GM12878 (cell line): ENCODE measurements around the gene MLXIPL. TPM values are rescaled to one million over a fixed set of nuclear protein-coding genes. Genes with fewer than 3 reads are reported as not detected.

Experiments
- ATAC-seq: fragments of 200-7000 bp; cut with Tn5 transposase; 3 replicates; pipeline ENCODE4 v1.9.1; 2020; ENCODE audit warnings: mild to moderate bottlenecking, moderate library complexity
- BruUV-seq: library from RNA; stranded (reverse); fragments of 400-500 nt; replicated peaks from 2 replicates; lab custom pipeline; 2021; lab: Mats Ljungman, UMichigan
- CTCF ChIA-PET: fragments of 300-600 bp; sonication (Branson Sonifier 250); formaldehyde crosslinking; extraction: SDS; loops from one replicate; lab custom pipeline; 2021; ENCODE audit warnings: inconsistent platforms; lab: Yijun Ruan, JAX
- POLR2A ChIA-PET: fragments of 350-600 bp; formaldehyde crosslinking; extraction: SDS; loops from one replicate; lab custom pipeline; 2021; ENCODE audit warnings: inconsistent platforms; lab: Charles Lee
- RAD21 ChIA-PET: fragments of 300-600 bp; sonication (Branson Sonifier 250); formaldehyde crosslinking; loops from one replicate; lab custom pipeline; 2023; ENCODE audit warnings: antibody characterized with exemption; ENCODE audit not compliant: unreplicated experiment; lab: Charles Lee
- SMC1A ChIA-PET: fragments of 300-600 bp; sonication (Branson Sonifier 250); formaldehyde crosslinking; loops from one replicate; lab custom pipeline; 2023; ENCODE audit not compliant: unreplicated experiment, uncharacterized antibody; lab: Charles Lee
- DNase-seq: peaks from one replicate; pipeline ENCODE4 v3.0.0-alpha.2; 2011; ENCODE audit warnings: low read depth, low spot score
- FAIRE-seq: peaks from 3 replicates; lab custom pipeline; 2011; peaks lifted over from hg19 to GRCh38; lab: Jason Lieb, UNC
- H2AFZ ChIP-seq: 2 replicates; pipeline ENCODE4 v1.6.0; 2011; ENCODE audit warnings: low read depth, low read length, control low read depth; ENCODE audit not compliant: control insufficient read depth
- H3K27ac ChIP-seq: 2 replicates; pipeline ENCODE4 v1.5.1; 2011; ENCODE audit warnings: control low read depth; ENCODE audit not compliant: control insufficient read depth, insufficient read depth
- H3K27me3 ChIP-seq, 2 experiments: replicated peaks in 1 of 2; 2 replicates each; pipeline versions ENCODE4 v1.6.0 to v1.6.1; 2011; ENCODE audit warnings: low read length in 1 of 2; ENCODE audit not compliant: control insufficient read depth in 2 of 2, insufficient read depth in 2 of 2
- H3K36me3 ChIP-seq, 2 experiments: 2 replicates each; pipeline ENCODE4 v1.5.1; 2011; ENCODE audit warnings: low read length in 1 of 2; ENCODE audit not compliant: control insufficient read depth in 2 of 2, insufficient read depth in 2 of 2
- H3K4me1 ChIP-seq: 2 replicates; pipeline ENCODE4 v1.6.1; 2011; ENCODE audit warnings: mild to moderate bottlenecking, low read length, moderate library complexity, mixed read lengths; ENCODE audit not compliant: control insufficient read depth, insufficient read depth
- H3K4me2 ChIP-seq: 2 replicates; pipeline ENCODE4 v1.6.0; 2011; ENCODE audit warnings: control low read depth; ENCODE audit not compliant: control insufficient read depth, insufficient read depth
- H3K4me3 ChIP-seq: fragments of 200-600 bp; sonication (generic); 2 replicates; pipeline ENCODE4 v1.5.1; 2016
- H3K79me2 ChIP-seq: 2 replicates; pipeline ENCODE4 v1.6.0; 2011; ENCODE audit warnings: low read length; ENCODE audit not compliant: control insufficient read depth, insufficient read depth
- H3K9ac ChIP-seq: 2 replicates; pipeline ENCODE4 v1.8.0; 2011; ENCODE audit warnings: low read length, control low read depth, mixed read lengths; ENCODE audit not compliant: control insufficient read depth, insufficient read depth
- H3K9me3 ChIP-seq: replicated peaks from 3 replicates; pipeline ENCODE4 v1.5.1; 2011; ENCODE audit warnings: mild to moderate bottlenecking, low read length; ENCODE audit not compliant: control insufficient read depth, insufficient read depth
- H4K20me1 ChIP-seq: 2 replicates; pipeline ENCODE4 v1.6.0; 2011; ENCODE audit not compliant: control insufficient read depth, insufficient read depth
- BACH1 ChIP-seq: fragments of 450-650 bp; IDR thresholded peaks from 2 replicates; pipeline ENCODE4 v1.6.1; 2017; ENCODE audit warnings: mild to moderate bottlenecking, borderline replicate concordance
- BCL11A ChIP-seq: IDR thresholded peaks from 2 replicates; pipeline ENCODE4 v1.6.1; 2011; ENCODE audit warnings: low read depth, low read length
- BHLHE40 ChIP-seq, 2 experiments: fragments of 450-650 bp in 1 of 2; IDR thresholded peaks; 2 replicates each; pipeline ENCODE4 v1.6.1; 2011 to 2017; ENCODE audit warnings: low read depth in 2 of 2, borderline replicate concordance in 1 of 2, improper control_type of control experiment in 1 of 2, low read length in 1 of 2, mild to moderate bottlenecking in 1 of 2
- HCFC1 ChIP-seq: fragments of 150-350 bp; IDR thresholded peaks from 2 replicates; pipeline ENCODE4 v1.6.1; 2014; ENCODE audit warnings: low read length
- IKZF2 ChIP-seq, 2 experiments: fragments of 450-650 bp; IDR thresholded peaks; 2 replicates each; pipeline ENCODE4 v1.6.1; 2017; ENCODE audit warnings: mild to moderate bottlenecking in 2 of 2, moderate library complexity in 2 of 2
- MEF2A ChIP-seq: IDR thresholded peaks from 2 replicates; pipeline ENCODE4 v1.6.1; 2011; ENCODE audit warnings: low read depth, mild to moderate bottlenecking, low read length, moderate library complexity; ENCODE audit not compliant: insufficient read depth
- MTA2 ChIP-seq: fragments of 450-650 bp; IDR thresholded peaks from 2 replicates; pipeline ENCODE4 v1.6.1; 2016; ENCODE audit warnings: low read depth, mild to moderate bottlenecking, moderate library complexity
- MXI1 ChIP-seq: fragments of 150-350 bp; IDR thresholded peaks from 2 replicates; pipeline ENCODE4 v1.6.1; 2011; ENCODE audit warnings: low read depth, mild to moderate bottlenecking, inconsistent platforms, low read length, improper control_type of control experiment
- NR2C2 ChIP-seq: IDR thresholded peaks from 2 replicates; pipeline ENCODE4 v1.6.1; 2011; ENCODE audit warnings: borderline replicate concordance, low read depth; ENCODE audit not compliant: control insufficient read depth, insufficient read length
- POU2F2 ChIP-seq: IDR thresholded peaks from 3 replicates; pipeline ENCODE4 v1.6.1; 2011; ENCODE audit warnings: low read depth, mild to moderate bottlenecking, low read length, borderline replicate concordance
- RAD51 ChIP-seq: fragments of 450-650 bp; IDR thresholded peaks from 2 replicates; pipeline ENCODE4 v1.6.1; 2016; ENCODE audit warnings: moderate library complexity, mild to moderate bottlenecking, inconsistent platforms
- SMAD5 ChIP-seq: IDR thresholded peaks from 2 replicates; pipeline ENCODE4 v1.6.1; 2016; ENCODE audit warnings: antibody characterized with exemption, low read depth
- SMC3 ChIP-seq: IDR thresholded peaks from 2 replicates; pipeline ENCODE4 v1.6.1; 2011; ENCODE audit warnings: low read length, improper control_type of control experiment, borderline replicate concordance
- SRF ChIP-seq, 2 experiments: IDR thresholded peaks; 2 replicates each; pipeline ENCODE4 v1.6.1; 2011; ENCODE audit warnings: low read depth in 2 of 2, low read length in 2 of 2, mild to moderate bottlenecking in 1 of 2, moderate library complexity in 1 of 2
- ZNF274 ChIP-seq: IDR thresholded peaks from one replicate; pipeline ENCODE4 v1.8.0; 2011; ENCODE audit not compliant: insufficient read length, insufficient read depth
- WGBS: methylation state at CpG from one replicate; pipeline ENCODE4 v1.1.6; 2016; ENCODE audit warnings: low lambda C conversion rate; ENCODE audit not compliant: insufficient replicate concordance, insufficient coverage; ENCODE audit errors: missing lambda C conversion rate; 5-methylcytosine and 5-hydroxymethylcytosine counted together
- in situ Hi-C: fragments of 300-500 bp; cut with MboI; formaldehyde crosslinking; loops from 9 replicates; pipeline ENCODE4 v1.14.3; 2018; ENCODE audit warnings: mixed read lengths
- intact Hi-C: fragments of 100-400 bp; cut with micrococcal nuclease; formaldehyde crosslinking; loops from one replicate; pipeline ENCODE4 v1.14.2; 2022; ENCODE audit not compliant: unreplicated experiment
- polyA plus RNA-seq, 11 experiments: library from polyadenylated mRNA; depleted of rRNA in 4 of 11; unstranded in 6 of 11; stranded (reverse) in 5 of 11; fragments of >200 nt; fragmentation: Nextera tagmentation in 4 of 11; fragmentation: Illumina TruSeq in 1 of 11; extraction: Ambion mirVana in 4 of 11; extraction: Trizol in 1 of 11; gene quantifications; 1 replicate in 1 of 11; 2 replicates in 10 of 11; pipeline versions ENCODE4 v1.2.1 to v1.2.3, GENCODE V29; 2011 to 2016; ENCODE audit warnings: inconsistent platforms in 2 of 11, missing spikeins in 2 of 11, low read depth in 1 of 11
- total RNA-seq, 4 experiments: library from RNA; depleted of rRNA in 3 of 4; stranded (reverse); fragments of >200 nt in 3 of 4; fragmentation: Illumina TruSeq in 1 of 4; extraction: Trizol in 1 of 4; gene quantifications; 2 replicates each; pipeline versions ENCODE4 v1.2.1 to v1.2.3, GENCODE V29; 2013 to 2021
- TF ChIP-seq, protein P1 (sequence below): IDR thresholded peaks from 2 replicates; pipeline ENCODE4 v1.6.1; 2011; ENCODE audit warnings: borderline replicate concordance, low read depth, mild to moderate bottlenecking, moderate library complexity, mixed read lengths, low read length; ENCODE audit not compliant: insufficient read depth; ENCODE audit errors: extremely low read length
- TF ChIP-seq, protein P2 (sequence below): IDR thresholded peaks from 2 replicates; pipeline ENCODE4 v1.6.1; 2011; ENCODE audit warnings: low read depth, mild to moderate bottlenecking, low read length, moderate library complexity, borderline replicate concordance; ENCODE audit errors: extremely low read depth
- TF ChIP-seq, protein P3 (sequence below): IDR thresholded peaks from 2 replicates; pipeline ENCODE4 v1.6.1; 2012; ENCODE audit warnings: low read length, inconsistent platforms

MLXIPL gene
- total and polyA plus RNA-seq, 10 of the 15 experiments (the other 5 are each of a cell fraction or from before 2014, with no cell fraction given), result 0.21 TPM; not detected in 9

DNA sequence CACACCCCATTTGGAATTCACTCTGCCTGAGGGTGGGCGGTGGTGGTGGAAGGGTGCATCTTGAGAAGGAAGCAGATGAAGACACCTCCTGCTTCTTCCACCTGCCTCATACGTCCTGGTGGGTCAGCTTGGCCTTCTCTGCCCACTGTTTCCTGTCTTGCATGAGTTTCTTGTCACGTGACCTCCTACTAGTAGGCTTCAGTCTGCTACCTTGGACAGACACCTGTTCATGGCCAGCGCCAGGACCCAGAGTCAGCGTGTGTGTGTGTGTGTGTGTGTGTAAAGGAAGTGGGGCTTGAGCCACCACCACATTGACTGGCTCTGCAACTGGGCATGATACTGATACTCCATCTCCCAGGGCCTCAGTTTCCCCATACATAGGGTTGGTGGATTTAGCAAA, 26.2 kb upstream of the MLXIPL start:
- H3K9ac ChIP-seq, result no peak overlapping the region
- 24% methylated on average over 5 of the region's 5 CpGs for WGBS
- H4K20me1 ChIP-seq, result no peaks in the 10 kb centered on the region
- no peak for DNase-seq
- no peak for ATAC-seq
- H3K27me3 ChIP-seq, result peaks cover 1 to 9% of the 10 kb centered on the region in 2 experiments
- no peak overlapping the region for H3K4me3 ChIP-seq
- no peaks in the 10 kb centered on the region for H3K36me3 ChIP-seq
- H3K27ac ChIP-seq, result no peak overlapping the region
- no peaks in the 10 kb centered on the region for H3K9me3 ChIP-seq
- TF ChIP-seq RAD51 (peak; percentile 66; the same call in 1 of the 2 replicates), HCFC1 (no peak), SMAD5 (no peak), MXI1 (no peak), MTA2 (no peak), POU2F2 (no peak), NR2C2 (no peak)
- TF ChIP-seq, protein P1, sequence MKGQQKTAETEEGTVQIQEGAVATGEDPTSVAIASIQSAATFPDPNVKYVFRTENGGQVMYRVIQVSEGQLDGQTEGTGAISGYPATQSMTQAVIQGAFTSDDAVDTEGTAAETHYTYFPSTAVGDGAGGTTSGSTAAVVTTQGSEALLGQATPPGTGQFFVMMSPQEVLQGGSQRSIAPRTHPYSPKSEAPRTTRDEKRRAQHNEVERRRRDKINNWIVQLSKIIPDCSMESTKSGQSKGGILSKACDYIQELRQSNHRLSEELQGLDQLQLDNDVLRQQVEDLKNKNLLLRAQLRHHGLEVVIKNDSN, result peak; percentile 47
- ChIA-PET POLR2A (no interaction called here), SMC1A (no interaction called here), RAD21 (no interaction called here), CTCF (no interaction called here)
- no peaks in the 10 kb centered on the region for H3K4me1 ChIP-seq
- H2AFZ ChIP-seq, result no peak overlapping the region
- no TSS peak for BruUV-seq
- no peak overlapping the region for H3K4me2 ChIP-seq
- in situ Hi-C loops, result no loop called here
- FAIRE-seq, result no peak
- H3K79me2 ChIP-seq, result no peaks in the 10 kb centered on the region
- intact Hi-C loops, result no loop called here

DNA sequence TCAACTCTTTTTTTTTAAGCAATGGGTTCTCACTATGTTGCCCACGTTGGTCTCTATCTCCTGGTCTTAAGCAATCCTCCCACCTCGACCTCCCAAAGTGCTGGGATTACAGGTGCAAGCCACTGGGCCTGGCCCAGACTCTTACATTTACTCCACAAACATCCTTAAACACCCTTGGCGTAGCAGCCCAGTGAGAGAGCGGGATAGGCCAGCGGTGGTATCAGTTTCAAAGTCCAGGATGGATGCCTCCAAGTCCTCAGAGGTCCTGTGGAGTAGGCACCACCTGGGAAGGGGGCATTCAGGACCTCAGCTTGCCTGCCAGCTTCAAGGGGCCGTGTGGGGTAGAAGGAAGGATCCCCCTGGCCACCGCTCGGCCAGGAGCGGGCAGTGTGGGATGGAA, 25.3 kb upstream of the MLXIPL start:
- Histone ChIP-seq H3K36me3 (no peaks in the 10 kb centered on the region), H3K4me3 (no peak overlapping the region), H3K27ac (no peak overlapping the region), H2AFZ (no peak overlapping the region), H4K20me1 (no peaks in the 10 kb centered on the region), H3K27me3 (peaks cover 1 to 10% of the 10 kb centered on the region in 2 experiments), H3K9ac (no peak overlapping the region), H3K79me2 (no peaks in the 10 kb centered on the region), H3K4me2 (no peak overlapping the region), H3K9me3 (no peaks in the 10 kb centered on the region), H3K4me1 (no peaks in the 10 kb centered on the region)
- in situ Hi-C loops, result no loop called here
- FAIRE-seq (no peak), DNase-seq (no peak), ATAC-seq (no peak)
- WGBS, result 32% methylated on average over 9 of the region's 9 CpGs
- BruUV-seq, result no TSS peak
- ChIA-PET SMC1A (no interaction called here), RAD21 (no interaction called here), CTCF (no interaction called here), POLR2A (interaction anchor here (0.5 kb wide), 1 partner anchor 33 kb away, joined by 6 read pairs; no protein-coding TSS in a partner anchor)
- intact Hi-C loops, result no loop called here
- TF ChIP-seq, protein P2, sequence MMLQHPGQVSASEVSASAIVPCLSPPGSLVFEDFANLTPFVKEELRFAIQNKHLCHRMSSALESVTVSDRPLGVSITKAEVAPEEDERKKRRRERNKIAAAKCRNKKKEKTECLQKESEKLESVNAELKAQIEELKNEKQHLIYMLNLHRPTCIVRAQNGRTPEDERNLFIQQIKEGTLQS, result no peak
- TF ChIP-seq ZNF274 (no peak), BCL11A (no peak), MEF2A (no peak), BHLHE40 (IDR thresholded peaks at IDR 0.05; ENCODE audit: borderline replicate concordance in 1 of 2, low read depth in 2 of 2, low read length in 1 of 2) (no peak), IKZF2 (IDR thresholded peaks at IDR 0.05) (no peak), BACH1 (no peak), MTA2 (no peak), SRF (IDR thresholded peaks at IDR 0.05; ENCODE audit: low read depth in 2 of 2, low read length in 2 of 2) (no peak), SMC3 (no peak)
- TF ChIP-seq, protein P3, sequence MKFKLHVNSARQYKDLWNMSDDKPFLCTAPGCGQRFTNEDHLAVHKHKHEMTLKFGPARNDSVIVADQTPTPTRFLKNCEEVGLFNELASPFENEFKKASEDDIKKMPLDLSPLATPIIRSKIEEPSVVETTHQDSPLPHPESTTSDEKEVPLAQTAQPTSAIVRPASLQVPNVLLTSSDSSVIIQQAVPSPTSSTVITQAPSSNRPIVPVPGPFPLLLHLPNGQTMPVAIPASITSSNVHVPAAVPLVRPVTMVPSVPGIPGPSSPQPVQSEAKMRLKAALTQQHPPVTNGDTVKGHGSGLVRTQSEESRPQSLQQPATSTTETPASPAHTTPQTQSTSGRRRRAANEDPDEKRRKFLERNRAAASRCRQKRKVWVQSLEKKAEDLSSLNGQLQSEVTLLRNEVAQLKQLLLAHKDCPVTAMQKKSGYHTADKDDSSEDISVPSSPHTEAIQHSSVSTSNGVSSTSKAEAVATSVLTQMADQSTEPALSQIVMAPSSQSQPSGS, result no peak
